Colonic mucosa (tissue), 4 donors: ENCODE measurements around the gene SYNJ2. TPM values are rescaled to one million over a fixed set of nuclear protein-coding genes. Genes with fewer than 3 reads are reported as not detected.

Experiments used
- DNase-seq: peaks from one replicate; pipeline ENCODE4 v3.0.0-alpha.2; 2020
- H3K27ac ChIP-seq: fragments of 200-600 bp; one replicate; pipeline ENCODE4 v1.8.0; 2021
- H3K27me3 ChIP-seq: fragments of 200-600 bp; one replicate; pipeline ENCODE4 v1.8.0; 2021
- H3K36me3 ChIP-seq: fragments of 200-600 bp; one replicate; pipeline ENCODE4 v1.8.0; 2021
- H3K4me1 ChIP-seq: fragments of 200-600 bp; one replicate; pipeline ENCODE4 v1.8.0; 2021; ENCODE audit warnings: mild to moderate bottlenecking
- H3K4me3 ChIP-seq: fragments of 200-600 bp; one replicate; pipeline ENCODE4 v1.8.0; 2021
- H3K9ac ChIP-seq, 2 donors: one replicate each; pipeline ENCODE4 v1.7.0; 2013; ENCODE audit warnings: control low read depth in 2 of 2, low read depth in 2 of 2, low read length in 2 of 2
- H3K9me3 ChIP-seq: fragments of 200-600 bp; one replicate; pipeline ENCODE4 v1.8.0; 2021
- intact Hi-C: fragments of 100-400 bp; cut with DNase I; formaldehyde crosslinking; loops from one replicate; pipeline ENCODE4 v1.14.1; 2022
- total RNA-seq, 2 donors: library from RNA; stranded (reverse); fragmentation: NEBNext Ultra II Directional in 1 of 2; extraction: Animal tissue kit (Norgen Biotek cat#: 25700) in 1 of 2; gene quantifications; one replicate each; pipeline ENCODE4 v1.2.1, GENCODE V29; 2021
- TF ChIP-seq, protein P1 (sequence below): fragments of 200-600 bp; IDR thresholded peaks from one replicate; pipeline ENCODE4 v1.8.0; 2022; ENCODE audit warnings: antibody characterized with exemption, mild to moderate bottlenecking
- donor health status: healthy.
- donor health status: DM: no; HTN: no; CAD: no.
- donor health status: DM: no; HTN: no; CAD: no.

Gene SYNJ2
- total RNA-seq, 2 donors from 2014 or later = 46.0 to 53.5 TPM

GRCh38 chr6:157941101-157941863, 40.4 kb upstream of the SYNJ2 start:
- Histone ChIP-seq H3K4me1 (no peaks in the 10 kb centered on the region), H3K27ac (no peak overlapping the region), H3K9me3 (no peaks in the 10 kb centered on the region), H3K9ac (no peak overlapping the region), H3K4me3 (no peak overlapping the region), H3K36me3 (no peaks in the 10 kb centered on the region), H3K27me3 (no peaks in the 10 kb centered on the region)
- TF ChIP-seq, protein P1, sequence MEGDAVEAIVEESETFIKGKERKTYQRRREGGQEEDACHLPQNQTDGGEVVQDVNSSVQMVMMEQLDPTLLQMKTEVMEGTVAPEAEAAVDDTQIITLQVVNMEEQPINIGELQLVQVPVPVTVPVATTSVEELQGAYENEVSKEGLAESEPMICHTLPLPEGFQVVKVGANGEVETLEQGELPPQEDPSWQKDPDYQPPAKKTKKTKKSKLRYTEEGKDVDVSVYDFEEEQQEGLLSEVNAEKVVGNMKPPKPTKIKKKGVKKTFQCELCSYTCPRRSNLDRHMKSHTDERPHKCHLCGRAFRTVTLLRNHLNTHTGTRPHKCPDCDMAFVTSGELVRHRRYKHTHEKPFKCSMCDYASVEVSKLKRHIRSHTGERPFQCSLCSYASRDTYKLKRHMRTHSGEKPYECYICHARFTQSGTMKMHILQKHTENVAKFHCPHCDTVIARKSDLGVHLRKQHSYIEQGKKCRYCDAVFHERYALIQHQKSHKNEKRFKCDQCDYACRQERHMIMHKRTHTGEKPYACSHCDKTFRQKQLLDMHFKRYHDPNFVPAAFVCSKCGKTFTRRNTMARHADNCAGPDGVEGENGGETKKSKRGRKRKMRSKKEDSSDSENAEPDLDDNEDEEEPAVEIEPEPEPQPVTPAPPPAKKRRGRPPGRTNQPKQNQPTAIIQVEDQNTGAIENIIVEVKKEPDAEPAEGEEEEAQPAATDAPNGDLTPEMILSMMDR = no peak
- intact Hi-C loops = no loop called here
- no peak for DNase-seq

DNA sequence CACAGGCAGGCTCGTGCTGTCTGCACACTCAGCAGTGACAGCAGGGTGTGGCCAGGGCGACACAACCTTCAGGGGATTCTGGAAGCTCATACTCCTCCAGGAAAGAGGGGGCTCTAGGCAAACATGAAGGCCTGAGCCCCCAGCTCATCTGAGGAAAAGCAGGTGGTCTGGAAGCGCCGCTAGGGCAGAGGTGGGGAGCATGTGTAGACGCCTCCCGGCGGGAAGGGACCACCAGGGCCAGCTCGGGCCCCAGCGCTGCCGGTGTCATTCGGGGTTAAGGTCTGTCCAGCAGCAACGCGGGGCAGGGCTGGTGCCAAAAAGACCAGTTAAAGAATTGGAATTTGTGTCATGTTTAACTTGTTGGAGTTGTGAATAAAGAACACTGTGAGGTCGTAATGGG, 39.3 kb upstream of the SYNJ2 start:
- Histone ChIP-seq H3K4me1 (no peaks in the 10 kb centered on the region), H3K4me3 (no peak overlapping the region), H3K27ac (no peak overlapping the region), H3K27me3 (no peaks in the 10 kb centered on the region), H3K9me3 (no peaks in the 10 kb centered on the region), H3K9ac (no peak overlapping the region), H3K36me3 (no peaks in the 10 kb centered on the region)
- DNase-seq = no peak
- TF ChIP-seq, protein P1 = no peak
- intact Hi-C loops = no loop called here

DNA sequence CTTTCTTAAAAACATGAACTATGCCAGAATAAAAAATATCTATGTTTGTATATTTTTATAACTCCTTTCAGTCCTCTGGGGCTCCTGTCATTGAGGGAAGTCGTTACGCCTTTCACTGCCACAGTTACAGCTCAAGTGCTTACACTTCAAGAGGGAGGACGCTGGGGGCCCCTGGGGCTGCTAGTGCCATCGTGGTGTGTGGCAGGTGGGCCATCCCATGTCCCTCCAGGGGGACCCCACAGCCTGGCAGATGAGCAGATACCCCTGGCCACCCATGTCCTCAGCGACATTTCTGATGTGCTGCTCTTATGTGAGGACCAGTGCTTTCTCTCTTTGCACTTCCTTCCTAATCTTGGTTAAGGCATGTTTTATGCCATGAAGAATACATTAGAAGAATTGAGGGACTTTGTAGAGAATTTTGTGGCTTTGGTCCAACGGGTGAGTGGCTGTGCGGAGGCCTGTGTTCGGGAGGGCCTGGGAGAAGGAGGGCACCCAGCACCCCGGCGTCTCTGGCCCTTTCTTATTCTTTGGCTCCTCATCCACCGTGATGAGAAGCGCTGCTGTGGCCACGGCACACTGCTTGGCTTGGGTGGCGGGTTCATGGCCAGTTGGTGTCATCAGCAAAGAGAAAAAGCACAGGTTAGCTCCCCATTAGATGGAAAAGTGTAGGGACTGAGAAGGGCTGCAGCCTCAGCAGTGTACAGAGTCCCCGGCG, 38.3 kb upstream of the SYNJ2 start:
- H3K27me3 ChIP-seq = no peaks in the 10 kb centered on the region
- no peaks in the 10 kb centered on the region for H3K36me3 ChIP-seq
- H3K4me3 ChIP-seq = no peak overlapping the region
- H3K4me1 ChIP-seq = no peaks in the 10 kb centered on the region
- H3K9me3 ChIP-seq = no peaks in the 10 kb centered on the region
- TF ChIP-seq, protein P1 = no peak
- H3K9ac ChIP-seq = no peak overlapping the region
- no peak for DNase-seq
- no peak overlapping the region for H3K27ac ChIP-seq
- intact Hi-C loops = no loop called here

DNA sequence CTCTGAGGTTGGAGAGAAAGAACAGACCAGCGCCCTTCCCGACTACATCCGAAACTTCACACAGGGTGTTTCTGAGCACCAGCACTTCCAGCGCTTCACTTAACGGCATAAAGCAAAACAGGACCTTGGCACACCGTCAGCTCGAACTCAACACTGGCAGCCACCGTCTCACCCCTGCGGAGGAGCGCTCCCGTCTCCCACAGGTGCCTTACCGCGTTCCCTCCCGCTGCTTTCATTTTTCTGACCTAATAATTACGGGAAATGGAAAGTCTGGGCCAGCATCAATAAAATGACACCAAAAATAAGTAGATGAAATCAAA, 37.7 kb upstream of the SYNJ2 start:
- Histone ChIP-seq H3K27me3 (no peaks in the 10 kb centered on the region), H3K36me3 (no peaks in the 10 kb centered on the region), H3K27ac (no peak overlapping the region), H3K9ac (no peak overlapping the region), H3K4me3 (no peak overlapping the region), H3K4me1 (no peaks in the 10 kb centered on the region), H3K9me3 (no peaks in the 10 kb centered on the region)
- intact Hi-C loops = no loop called here
- TF ChIP-seq, protein P1 = no peak
- no peak for DNase-seq

DNA sequence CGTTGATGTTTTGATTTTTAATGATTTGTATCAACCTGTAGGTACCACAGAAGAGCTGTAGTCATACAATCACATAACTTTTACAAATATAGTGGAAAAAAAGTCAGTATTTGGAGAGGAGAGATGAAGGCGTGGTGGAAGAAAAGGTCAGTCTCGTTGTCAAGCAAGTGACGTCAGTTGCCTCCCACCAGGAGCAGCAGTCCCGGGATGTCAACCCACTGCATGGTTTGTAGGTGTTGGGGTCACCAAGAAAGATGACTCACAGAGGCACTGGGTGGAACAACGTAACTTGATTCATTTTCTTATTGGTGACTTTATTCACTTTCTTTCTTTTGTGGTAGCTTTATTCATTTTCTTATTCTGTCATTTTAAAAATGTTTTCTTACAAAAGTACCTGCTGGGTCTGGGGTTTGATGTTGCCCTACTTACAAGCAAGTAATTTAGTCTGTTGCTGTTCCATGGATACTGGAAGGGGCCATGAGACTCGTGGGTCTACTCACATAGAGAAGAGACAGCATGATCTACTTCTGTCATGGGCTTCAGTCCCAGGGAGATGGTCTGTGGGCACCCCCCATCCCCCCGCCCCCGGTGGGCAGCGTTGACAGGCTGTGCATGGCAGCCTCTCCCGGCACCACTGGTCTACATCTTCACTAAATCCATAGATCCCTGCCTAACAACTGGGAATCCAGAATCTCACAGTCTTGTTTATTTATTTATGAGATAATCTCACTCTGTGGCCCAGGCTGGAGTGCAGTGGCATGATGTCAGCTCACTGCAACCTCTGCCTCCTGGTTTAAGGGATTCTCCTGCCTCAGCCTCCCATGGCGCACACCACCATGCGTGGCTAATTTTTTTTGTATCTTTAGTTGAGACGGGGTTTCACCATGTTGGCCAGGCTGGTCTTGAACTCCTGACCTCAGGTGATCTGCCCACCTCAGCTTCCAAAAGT, 36.4 kb upstream of the SYNJ2 start:
- Histone ChIP-seq H3K27ac (no peak overlapping the region), H3K9me3 (no peaks in the 10 kb centered on the region), H3K27me3 (no peaks in the 10 kb centered on the region), H3K9ac (no peak overlapping the region), H3K4me1 (no peaks in the 10 kb centered on the region), H3K36me3 (no peaks in the 10 kb centered on the region), H3K4me3 (no peak overlapping the region)
- intact Hi-C loops = no loop called here
- DNase-seq = no peak
- TF ChIP-seq, protein P1 = no peak
